Measurements from ENCODE around the gene CBLC.

Gene CBLC

GRCh38 chr19:44765033-44765948 is 12.4 kb upstream of the CBLC start:
- Histone ChIP-seq H3K4me2 (ENCODE audit: low read depth, low read length, poor library complexity, severe bottlenecking) (no peak overlapping the region), H3K9ac (ENCODE audit: low read length) (no peak overlapping the region), H3K27ac (ENCODE audit: low read depth, low read length) (no peak overlapping the region), H4K20me1 (ENCODE audit: low read depth, low read length) (no peaks in the 10 kb centered on the region), H3F3A (ENCODE audit: insufficient read depth) (0 out of 2 replicates have a peak, but pooled peaks cover 14% of the 10 kb centered on the region), H3K9me2 (replicated peaks; ENCODE audit: insufficient read depth, low read length) (no peaks in the 10 kb centered on the region), H3K9me3 (ENCODE audit: insufficient read depth, low read length) (no peaks in the 10 kb centered on the region), H3K79me2 (ENCODE audit: insufficient read depth, low read length) (no peaks in the 10 kb centered on the region), H3K36me3 (ENCODE audit: low read length) (no peaks in the 10 kb centered on the region), H2AFZ (ENCODE audit: low read depth, low read length, severe bottlenecking) (no peak overlapping the region), H3K27me3 (ENCODE audit: low read length) (no peaks in the 10 kb centered on the region), H3K4me3 (ENCODE audit: insufficient read depth, low read length, poor library complexity, severe bottlenecking) (no peak overlapping the region)
- no peak for TF ChIP-seq CTCF (IDR thresholded peaks at IDR 0.05; ENCODE audit: insufficient read depth, low read length, poor library complexity, severe bottlenecking)
- no peak for TF ChIP-seq EZH2phosphoT487 (conservative IDR thresholded peaks at IDR 0.05; ENCODE audit: low read length)

- Histone ChIP-seq H3K79me2 (ENCODE audit: insufficient read depth, low read length) (no peaks in the 10 kb centered on the region), H2AFZ (ENCODE audit: low read depth, low read length, severe bottlenecking) (no peak overlapping the region), H3K36me3 (ENCODE audit: low read length) (no peaks in the 10 kb centered on the region), H3K9me3 (ENCODE audit: insufficient read depth, low read length) (no peaks in the 10 kb centered on the region), H3K27ac (ENCODE audit: low read depth, low read length) (no peak overlapping the region), H3F3A (ENCODE audit: insufficient read depth) (0 out of 2 replicates have a peak, but pooled peaks cover 14% of the 10 kb centered on the region), H3K4me3 (ENCODE audit: insufficient read depth, low read length, poor library complexity, severe bottlenecking) (no peak overlapping the region), H3K27me3 (ENCODE audit: low read length) (no peaks in the 10 kb centered on the region), H3K4me2 (ENCODE audit: low read depth, low read length, poor library complexity, severe bottlenecking) (no peak overlapping the region), H3K9ac (ENCODE audit: low read length) (no peak overlapping the region), H3K9me2 (replicated peaks; ENCODE audit: insufficient read depth, low read length) (no peaks in the 10 kb centered on the region), H4K20me1 (ENCODE audit: low read depth, low read length) (no peaks in the 10 kb centered on the region)
- TF ChIP-seq EZH2phosphoT487 (conservative IDR thresholded peaks at IDR 0.05; ENCODE audit: low read length) (no peak), CTCF (IDR thresholded peaks at IDR 0.05; ENCODE audit: insufficient read depth, low read length, poor library complexity, severe bottlenecking) (no peak)
These were observed 11.7 kb upstream of the CBLC start for GRCh38 chr19:44765949-44766335.

- H3K27ac ChIP-seq (ENCODE audit: low read depth, low read length), result no peak overlapping the region
- H4K20me1 ChIP-seq (ENCODE audit: low read depth, low read length), result no peaks in the 10 kb centered on the region
- H3K9ac ChIP-seq (ENCODE audit: low read length), result no peak overlapping the region
- H3F3A ChIP-seq (ENCODE audit: insufficient read depth), result 0 out of 2 replicates have a peak, but pooled peaks cover 13% of the 10 kb centered on the region
- H3K36me3 ChIP-seq (ENCODE audit: low read length), result no peaks in the 10 kb centered on the region
- H3K9me3 ChIP-seq (ENCODE audit: insufficient read depth, low read length), result no peaks in the 10 kb centered on the region
- H3K9me2 ChIP-seq (replicated peaks; ENCODE audit: insufficient read depth, low read length), result no peaks in the 10 kb centered on the region
- TF ChIP-seq EZH2phosphoT487 (conservative IDR thresholded peaks at IDR 0.05; ENCODE audit: low read length) (no peak), CTCF (IDR thresholded peaks at IDR 0.05; ENCODE audit: insufficient read depth, low read length, poor library complexity, severe bottlenecking) (no peak)
- H3K27me3 ChIP-seq (ENCODE audit: low read length), result no peaks in the 10 kb centered on the region
- H2AFZ ChIP-seq (ENCODE audit: low read depth, low read length, severe bottlenecking), result no peak overlapping the region
- no peak overlapping the region for H3K4me3 ChIP-seq (ENCODE audit: insufficient read depth, low read length, poor library complexity, severe bottlenecking)
- no peak overlapping the region for H3K4me2 ChIP-seq (ENCODE audit: low read depth, low read length, poor library complexity, severe bottlenecking)
- no peaks in the 10 kb centered on the region for H3K79me2 ChIP-seq (ENCODE audit: insufficient read depth, low read length)
These were observed 10.2 kb upstream of the CBLC start for GRCh38 chr19:44767295-44768180.

All from SU-DHL-6 (cell line).